Measurements from ENCODE around the gene TUFM.

DNA sequence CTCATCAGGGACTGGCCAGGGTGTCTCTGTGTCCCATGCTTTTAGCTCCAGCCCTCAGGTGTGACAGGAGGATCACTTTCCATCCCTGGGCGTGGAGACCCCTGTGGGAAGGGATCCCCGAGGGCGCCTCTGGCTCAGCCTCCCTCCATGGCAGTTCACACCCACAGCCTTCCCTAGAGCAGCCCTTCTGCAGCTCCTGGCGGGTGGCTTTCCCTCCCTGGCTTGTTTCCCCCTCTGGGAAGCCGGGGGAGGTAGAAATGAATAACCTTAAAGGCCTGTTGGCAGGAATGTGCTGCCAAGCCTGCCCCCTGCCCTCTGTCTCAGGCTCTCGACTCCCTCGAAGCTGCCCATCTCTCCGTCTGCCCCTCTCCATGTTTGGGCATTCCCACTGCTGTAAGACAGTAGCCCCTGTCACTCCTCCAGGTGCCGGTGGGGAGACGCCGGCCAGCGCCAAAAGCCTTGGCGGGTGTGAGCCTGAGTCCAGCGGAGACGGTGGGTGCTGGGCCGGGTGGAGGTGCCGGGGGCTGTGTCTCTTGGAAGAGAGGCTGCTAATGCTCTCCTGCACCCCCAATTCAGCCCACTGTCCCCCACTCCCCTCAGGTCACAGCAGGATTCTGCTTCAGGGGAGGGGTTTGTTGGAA is 30.0 kb upstream of the TUFM start:
- TF ChIP-seq CTCF (conservative IDR thresholded peaks at IDR 0.05 in 1 of 2, IDR thresholded peaks at IDR 0.05 in 1 of 2; ENCODE audit: extremely low read depth in 1 of 2, insufficient read depth in 1 of 2, low read depth in 1 of 2, low read length in 2 of 2) = no peak
- no peak for TF ChIP-seq EZH2 (IDR thresholded peaks at IDR 0.05; ENCODE audit: borderline replicate concordance, low read length)
